ENCODE data around the gene TBCD. TPM values are rescaled to one million over a fixed set of nuclear protein-coding genes. Genes with fewer than 3 reads are reported as not detected.
A peak's percentile ranks its signal among the peaks of the same experiment; 100 is the strongest.
"Not testable (repeated sequence)": the region's sequence is repeated elsewhere in the genome, so short reads cannot be mapped to it uniquely, and the experiment has no call there.

The TBCD gene
- total RNA-seq, 1 donor from 2014 or later, result 125 TPM

GRCh38 chr17:82984249-82984617 is 232.4 kb downstream of the TBCD start:
- H3K4me1 Mint-ChIP-seq (ENCODE audit: low read depth), result peaks cover 38% of the 10 kb centered on the region
- not testable (repeated sequence) for H3K9me3 Mint-ChIP-seq

GRCh38 chr17:82984751-82985427 is 233.0 kb downstream of the TBCD start:
- intact Hi-C loops (cut with micrococcal nuclease), result loop anchor here (10.0 kb wide), 1 partner anchor 60 kb away; no protein-coding TSS in a partner anchor
- DNase-seq (ENCODE audit: low spot score), result no peak
- Mint-ChIP-seq H3K27me3 (ENCODE audit: low read depth) (no peaks in the 10 kb centered on the region), H3K36me3 (ENCODE audit: low read depth) (peaks cover 28% of the 10 kb centered on the region), H3K9me3 (peaks cover 5% of the 10 kb centered on the region), H3K4me1 (ENCODE audit: low read depth) (peaks cover 32% of the 10 kb centered on the region), H3K27ac (no peak overlapping the region), H3K4me3 (ENCODE audit: low read depth) (no peak overlapping the region)

More at GRCh38 chr17:82984249-82984617, 232.4 kb downstream of the TBCD start:
- peaks cover 24% of the 10 kb centered on the region for H3K36me3 Mint-ChIP-seq (ENCODE audit: low read depth)
- not testable (repeated sequence) for DNase-seq (ENCODE audit: low spot score); H3K27ac Mint-ChIP-seq; H3K27me3 Mint-ChIP-seq (ENCODE audit: low read depth); H3K4me3 Mint-ChIP-seq (ENCODE audit: low read depth)
- intact Hi-C loops (cut with micrococcal nuclease), result loop anchor here (10.0 kb wide), 1 partner anchor 61 kb away; no protein-coding TSS in a partner anchor

DNA sequence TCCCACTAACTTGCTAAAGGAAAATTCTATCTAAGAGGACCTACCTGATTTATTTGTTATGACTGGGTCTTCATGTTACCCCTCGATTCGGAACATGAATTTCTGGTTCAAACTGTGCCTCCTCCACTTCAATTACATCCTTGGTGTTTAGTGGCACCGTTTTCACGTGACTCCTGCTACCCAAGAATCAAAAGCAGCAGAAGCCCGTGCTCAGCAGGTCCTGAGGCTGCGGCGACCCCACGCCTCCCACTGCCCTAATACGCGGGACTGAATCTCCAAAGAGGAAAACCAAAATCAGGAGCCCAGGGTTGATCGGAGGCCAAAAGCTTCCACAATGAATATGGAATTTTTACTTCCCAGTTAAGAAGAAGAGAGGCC is 233.6 kb downstream of the TBCD start:
- H3K9me3 Mint-ChIP-seq, result peaks cover 5% of the 10 kb centered on the region
- H3K4me1 Mint-ChIP-seq (ENCODE audit: low read depth), result peaks cover 32% of the 10 kb centered on the region
- no peak overlapping the region for H3K27ac Mint-ChIP-seq
- H3K27me3 Mint-ChIP-seq (ENCODE audit: low read depth), result no peaks in the 10 kb centered on the region
- no peak for DNase-seq (ENCODE audit: low spot score)
- intact Hi-C loops (cut with micrococcal nuclease), result loop anchor here (10.0 kb wide), 1 partner anchor 59 kb away; no protein-coding TSS in a partner anchor
- no peak overlapping the region for H3K4me3 Mint-ChIP-seq (ENCODE audit: low read depth)
- peaks cover 30% of the 10 kb centered on the region for H3K36me3 Mint-ChIP-seq (ENCODE audit: low read depth)

- peak overlapping the region; percentile 59 for H3K27ac Mint-ChIP-seq
- no peaks in the 10 kb centered on the region for H3K27me3 Mint-ChIP-seq (ENCODE audit: low read depth)
- intact Hi-C loops (cut with micrococcal nuclease), result loop anchor here (10.0 kb wide), 1 partner anchor 59 kb away; no protein-coding TSS in a partner anchor
- H3K36me3 Mint-ChIP-seq (ENCODE audit: low read depth), result peaks cover 36% of the 10 kb centered on the region
- H3K9me3 Mint-ChIP-seq, result peaks cover 10% of the 10 kb centered on the region
- DNase-seq (ENCODE audit: low spot score), result peak; percentile 66
- peak overlapping the region; percentile 57 for H3K4me3 Mint-ChIP-seq (ENCODE audit: low read depth)
- peaks cover 36% of the 10 kb centered on the region for H3K4me1 Mint-ChIP-seq (ENCODE audit: low read depth)
Observed at GRCh38 chr17:82985973-82986372, 234.1 kb downstream of the TBCD start.

GRCh38 chr17:82989051-82989450 is 237.2 kb downstream of the TBCD start:
- Mint-ChIP-seq H3K4me1 (ENCODE audit: low read depth) (peaks cover 37% of the 10 kb centered on the region), H3K36me3 (ENCODE audit: low read depth) (peaks cover 62% of the 10 kb centered on the region), H3K9me3 (peaks cover 40% of the 10 kb centered on the region)
- not testable (repeated sequence) for H3K27ac Mint-ChIP-seq; H3K27me3 Mint-ChIP-seq (ENCODE audit: low read depth); H3K4me3 Mint-ChIP-seq (ENCODE audit: low read depth); DNase-seq (ENCODE audit: low spot score)
- intact Hi-C loops (cut with micrococcal nuclease), result loop anchor here (10.0 kb wide), 1 partner anchor 56 kb away; no protein-coding TSS in a partner anchor

GRCh38 chr17:82989881-82990280 is 238.0 kb downstream of the TBCD start:
- no peak overlapping the region for H3K27ac Mint-ChIP-seq
- H3K36me3 Mint-ChIP-seq (ENCODE audit: low read depth), result peaks cover 69% of the 10 kb centered on the region
- peaks cover 5% of the 10 kb centered on the region for H3K27me3 Mint-ChIP-seq (ENCODE audit: low read depth)
- intact Hi-C loops (cut with micrococcal nuclease), result loop anchor here (10.0 kb wide), 1 partner anchor 55 kb away; no protein-coding TSS in a partner anchor
- peaks cover 37% of the 10 kb centered on the region for H3K4me1 Mint-ChIP-seq (ENCODE audit: low read depth)
- DNase-seq (ENCODE audit: low spot score), result no peak
- peaks cover 49% of the 10 kb centered on the region for H3K9me3 Mint-ChIP-seq
- no peak overlapping the region for H3K4me3 Mint-ChIP-seq (ENCODE audit: low read depth)

DNA sequence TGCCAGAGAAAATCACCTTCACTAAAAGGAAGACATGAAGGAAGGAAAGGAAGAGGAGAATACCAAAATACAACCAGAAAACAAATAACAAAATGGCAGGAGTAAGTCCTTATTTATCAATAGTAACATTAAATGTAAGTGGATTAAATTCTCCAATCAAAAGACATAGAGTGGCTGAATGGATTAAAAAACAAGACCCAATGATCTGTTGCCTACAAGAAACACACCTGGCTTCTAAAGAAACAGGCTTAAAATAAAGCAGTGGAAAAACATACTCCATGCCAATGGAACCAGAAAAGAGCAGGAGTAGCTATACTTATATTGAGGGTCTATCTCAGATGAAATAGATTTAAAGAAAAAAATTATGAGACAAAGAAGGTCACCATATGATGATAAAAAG is 241.1 kb downstream of the TBCD start:
- peaks cover 81% of the 10 kb centered on the region for H3K36me3 Mint-ChIP-seq (ENCODE audit: low read depth)
- no peak overlapping the region for H3K27ac Mint-ChIP-seq
- peaks cover 5% of the 10 kb centered on the region for H3K27me3 Mint-ChIP-seq (ENCODE audit: low read depth)
- peaks cover 14% of the 10 kb centered on the region for H3K4me1 Mint-ChIP-seq (ENCODE audit: low read depth)
- peaks cover 64% of the 10 kb centered on the region for H3K9me3 Mint-ChIP-seq
- intact Hi-C loops (cut with micrococcal nuclease), result no loop called here
- H3K4me3 Mint-ChIP-seq (ENCODE audit: low read depth), result no peak overlapping the region
- DNase-seq (ENCODE audit: low spot score), result no peak

Other genes starting within 250 kb of the TBCD start
- 92.9 and 95.2 TPM in 2 replicates for gene FOXK2, start 232.3 kb upstream of the TBCD start, total RNA-seq
- 63.1 and 66.9 TPM in 2 replicates for gene WDR45B, start 103.6 kb upstream of the TBCD start, total RNA-seq
- gene RAB40B, start 53.4 kb upstream of the TBCD start, total RNA-seq, result 4.8 and 5.4 TPM in 2 replicates
- 39.6 and 42.3 TPM in 2 replicates for gene FN3KRP, start 35.4 kb upstream of the TBCD start, total RNA-seq
- gene FN3K, start 16.4 kb upstream of the TBCD start, total RNA-seq, result 3.6 and 4.0 TPM in 2 replicates
- not detected in 2 replicates for gene ZNF750, start 88.0 kb downstream of the TBCD start, total RNA-seq